IPS-18a (cell line): ENCODE data around the gene GJD3.

Experiments used
- H3K27ac ChIP-seq: one replicate; pipeline ENCODE4 v1.5.1; 2013; ENCODE audit warnings: low read length
- H3K27me3 ChIP-seq: one replicate; pipeline ENCODE4 v1.6.1; 2013; ENCODE audit warnings: mild to moderate bottlenecking, low read length; ENCODE audit not compliant: control insufficient read depth, insufficient read depth
- H3K36me3 ChIP-seq: one replicate; pipeline ENCODE4 v1.6.1; 2013; ENCODE audit warnings: low read depth, low read length; ENCODE audit not compliant: control insufficient read depth
- H3K4me1 ChIP-seq: one replicate; pipeline ENCODE4 v1.6.1; 2013; ENCODE audit warnings: low read depth, low read length; ENCODE audit not compliant: control insufficient read depth
- H3K4me3 ChIP-seq: one replicate; pipeline ENCODE4 v1.5.1; 2013; ENCODE audit warnings: low read length
- H3K9ac ChIP-seq: one replicate; pipeline ENCODE4 v1.6.1; 2013; ENCODE audit warnings: mild to moderate bottlenecking, low read length, moderate library complexity
- H3K9me3 ChIP-seq: one replicate; pipeline ENCODE4 v1.6.1; 2013; ENCODE audit warnings: low read depth, low read length; ENCODE audit not compliant: control insufficient read depth

The GJD3 gene

DNA sequence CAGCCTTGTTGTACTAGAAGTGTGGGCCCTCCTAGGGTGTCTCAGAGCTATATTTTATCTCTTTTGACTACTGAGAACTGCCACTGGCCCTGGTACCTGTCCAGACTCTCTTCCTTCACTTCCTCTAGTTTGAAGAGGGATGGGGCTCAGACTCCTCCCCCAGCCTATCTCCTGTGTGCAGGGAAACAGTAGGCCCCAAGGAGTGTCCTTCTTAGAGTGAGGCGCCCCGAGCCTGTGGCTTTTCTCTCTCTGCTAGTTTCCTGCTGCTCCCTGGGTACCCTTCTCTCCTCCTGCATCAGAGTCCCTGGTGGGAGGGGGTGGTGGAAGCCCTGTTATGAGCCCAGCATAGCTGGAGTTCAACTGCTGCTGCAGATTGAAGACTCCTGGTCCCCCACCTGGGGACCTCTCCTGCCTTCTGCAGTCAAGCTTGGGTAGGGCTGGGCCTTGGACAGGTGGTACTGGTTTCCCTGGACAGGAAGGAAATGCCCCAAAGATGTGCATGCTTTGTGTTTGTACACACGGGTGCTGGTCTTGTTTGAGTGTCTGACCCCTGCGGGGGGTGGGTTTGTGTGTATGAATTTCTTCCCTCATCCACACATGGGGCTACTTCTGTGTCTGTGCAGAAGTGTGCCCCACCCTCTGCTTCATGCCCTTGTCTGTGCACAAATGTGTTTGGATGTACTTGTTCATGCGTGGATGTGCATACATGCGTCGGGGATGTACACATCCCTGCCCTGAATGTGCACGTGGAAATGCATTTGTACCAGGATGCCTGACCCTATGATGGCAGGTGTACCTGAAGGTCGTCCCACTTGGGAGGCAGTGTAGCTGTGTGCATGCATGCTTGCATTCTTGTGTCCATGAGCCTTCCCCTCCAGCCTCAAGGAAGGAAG lies 48.6 kb downstream of the GJD3 start:
- H3K9me3 ChIP-seq, result no peaks in the 10 kb centered on the region
- H3K4me1 ChIP-seq, result peaks cover 22% of the 10 kb centered on the region
- peaks cover 52% of the 10 kb centered on the region for H3K27me3 ChIP-seq
- no peak overlapping the region for H3K9ac ChIP-seq
- H3K27ac ChIP-seq, result no peak overlapping the region
- H3K36me3 ChIP-seq, result no peaks in the 10 kb centered on the region
- H3K4me3 ChIP-seq, result peak overlapping the region; percentile 77

DNA sequence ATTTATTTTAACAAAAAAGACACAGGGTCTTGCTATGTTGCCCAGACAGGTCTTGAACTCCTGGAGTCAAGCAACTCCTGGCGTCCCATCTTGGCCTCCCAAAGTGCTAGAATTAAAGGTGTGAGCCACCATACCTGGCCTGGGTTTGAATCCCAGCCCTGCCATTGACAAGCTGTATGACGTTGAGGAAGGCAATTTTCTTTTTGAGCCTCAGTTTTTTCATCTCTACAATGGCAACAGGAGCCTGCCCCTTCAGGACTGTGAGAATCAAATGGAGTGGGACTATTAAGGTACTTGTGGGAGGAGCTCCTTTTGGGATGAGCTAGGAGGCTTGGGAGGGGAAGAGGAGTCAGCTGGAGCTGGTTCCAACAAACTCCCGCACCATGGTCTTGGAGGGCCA lies 49.3 kb downstream of the GJD3 start:
- Histone ChIP-seq H3K9ac (no peak overlapping the region), H3K27ac (no peak overlapping the region), H3K9me3 (no peaks in the 10 kb centered on the region), H3K36me3 (no peaks in the 10 kb centered on the region), H3K4me3 (no peak overlapping the region), H3K27me3 (peaks cover 45% of the 10 kb centered on the region), H3K4me1 (peaks cover 22% of the 10 kb centered on the region)

GRCh38 chr17:40314584-40314956 lies 50.0 kb downstream of the GJD3 start:
- Histone ChIP-seq H3K9me3 (no peaks in the 10 kb centered on the region), H3K4me1 (peaks cover 24% of the 10 kb centered on the region), H3K9ac (no peak overlapping the region), H3K27ac (no peak overlapping the region), H3K4me3 (no peak overlapping the region), H3K27me3 (peaks cover 39% of the 10 kb centered on the region), H3K36me3 (no peaks in the 10 kb centered on the region)

DNA sequence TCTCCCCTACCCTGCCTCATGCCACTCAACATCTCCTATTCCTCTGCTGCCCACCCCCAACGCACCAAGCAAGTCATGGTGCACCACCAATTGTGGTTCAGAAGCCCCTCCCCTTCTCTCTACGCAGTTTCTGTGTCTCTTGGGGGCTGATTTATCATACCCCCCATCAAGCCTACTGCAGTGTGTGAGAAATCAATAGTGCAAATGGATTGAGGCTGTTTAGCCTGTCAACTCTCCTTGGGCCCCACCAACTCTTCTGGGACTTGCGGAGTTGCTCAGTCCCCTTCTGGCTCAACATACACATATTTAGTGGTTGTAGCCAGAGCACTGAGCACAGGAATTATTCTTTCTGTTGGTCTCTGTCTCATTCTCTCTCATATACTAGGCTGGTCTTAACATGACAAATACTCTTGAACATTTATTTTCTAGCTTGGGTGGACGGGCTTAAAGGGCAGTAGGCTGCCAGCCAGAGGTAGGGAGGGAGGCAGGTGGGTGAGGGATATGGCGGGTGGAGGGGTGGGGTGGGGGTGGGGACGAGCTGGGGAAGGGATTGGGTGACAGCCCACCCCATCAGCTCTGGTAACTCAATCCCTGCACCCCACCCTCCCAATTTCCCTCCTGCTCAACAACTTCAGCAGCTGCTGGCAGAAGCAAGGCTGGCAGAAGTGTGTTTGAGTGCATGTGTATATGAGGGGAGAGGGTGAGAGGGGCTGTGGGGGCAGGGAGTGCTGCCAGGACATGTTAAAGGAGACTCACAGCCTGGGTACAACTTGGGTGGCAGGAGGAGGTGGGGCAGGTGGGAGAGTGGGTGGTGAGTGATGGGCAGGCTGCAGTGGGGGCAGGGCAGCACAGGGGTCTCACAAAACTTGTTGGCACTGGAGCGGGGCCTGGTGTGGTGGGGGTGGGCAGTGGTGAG lies 50.6 kb downstream of the GJD3 start:
- Histone ChIP-seq H3K27ac (no peak overlapping the region), H3K4me3 (no peak overlapping the region), H3K9ac (no peak overlapping the region), H3K36me3 (no peaks in the 10 kb centered on the region), H3K9me3 (no peaks in the 10 kb centered on the region), H3K27me3 (peaks cover 32% of the 10 kb centered on the region), H3K4me1 (peaks cover 20% of the 10 kb centered on the region)
